Breast epithelium (tissue), 3 donors: ENCODE results near the gene RASSF6.

Source experiments
- CTCF ChIP-seq, 3 donors: fragments of 450-650 bp; IDR thresholded peaks; one replicate each; pipeline ENCODE4 v1.5.1; 2016 to 2017; ENCODE audit warnings: antibody characterized with exemption in 3 of 3, mild to moderate bottlenecking in 3 of 3, moderate library complexity in 3 of 3
- POLR2A ChIP-seq: fragments of 450-650 bp; IDR thresholded peaks from one replicate; pipeline ENCODE4 v1.6.1; 2016; ENCODE audit warnings: antibody characterized with exemption, mild to moderate bottlenecking, moderate library complexity

DNA sequence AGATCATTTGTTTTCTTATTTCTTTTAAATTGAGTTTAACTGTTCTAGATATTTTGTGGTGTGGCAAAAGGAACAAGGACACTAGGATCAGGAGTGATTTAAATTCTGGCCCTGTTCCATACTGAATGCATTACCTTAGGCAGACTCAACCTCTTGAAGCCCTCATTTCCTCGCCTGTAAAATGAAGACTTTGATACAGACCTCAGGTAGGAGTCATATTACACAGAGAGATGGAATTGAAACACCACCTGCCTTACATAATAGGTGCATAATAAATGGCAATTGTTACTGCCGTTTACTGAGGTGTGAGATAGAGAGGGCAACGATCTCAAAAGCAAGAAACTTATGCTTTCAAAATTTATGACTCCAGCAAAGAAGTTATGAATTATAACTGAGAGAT lies 28.2 kb upstream of the RASSF6 start:
- no peak for TF ChIP-seq CTCF (IDR thresholded peaks at IDR 0.05)
- no peak for TF ChIP-seq POLR2A
